Neural crest cell (in vitro differentiated cells): Measurements from ENCODE around the gene STIM1. TPM values are rescaled to one million over a fixed set of nuclear protein-coding genes. Genes with fewer than 3 reads are reported as not detected.
A peak's percentile ranks its signal among the peaks of the same experiment; 100 is the strongest.

Source experiments
- DNase-seq: peaks from one replicate; pipeline ENCODE4 v3.0.0; 2021; ENCODE audit warnings: low read depth, mixed read lengths, low spot score
- H3K27ac Mint-ChIP-seq: one replicate; pipeline ENCODE4 v1.8.0; 2021; ENCODE audit warnings: mild to moderate bottlenecking, mixed read lengths; ENCODE audit not compliant: unreplicated experiment
- H3K27me3 Mint-ChIP-seq: 2 replicates; pipeline ENCODE4 v1.8.0; 2021; ENCODE audit warnings: low read depth, mild to moderate bottlenecking, mixed read lengths
- H3K36me3 Mint-ChIP-seq: 2 replicates; pipeline ENCODE4 v1.8.0; 2021; ENCODE audit warnings: low read depth, mild to moderate bottlenecking, mixed read lengths
- H3K4me1 Mint-ChIP-seq: 2 replicates; pipeline ENCODE4 v1.8.0; 2021; ENCODE audit warnings: mixed read lengths
- H3K4me3 Mint-ChIP-seq: one replicate; pipeline ENCODE4 v1.8.0; 2021; ENCODE audit warnings: mild to moderate bottlenecking, mixed read lengths
- H3K9me3 Mint-ChIP-seq: 2 replicates; pipeline ENCODE4 v1.8.0; 2021; ENCODE audit warnings: mixed read lengths
- total RNA-seq: library from RNA; stranded (reverse); gene quantifications from 2 replicates; pipeline ENCODE4 v1.2.1, GENCODE V29; 2021
- TF ChIP-seq, protein P1 (sequence below): fragments of 200-600 bp; sonication (generic); conservative IDR thresholded peaks from 2 replicates; pipeline ENCODE4 v1.5.0; 2021; ENCODE audit warnings: antibody characterized with exemption, mild to moderate bottlenecking

STIM1 gene
- total RNA-seq, 1 donor from 2014 or later, result 24.4 TPM

GRCh38 chr11:4076774-4077173 is 221.3 kb downstream of the STIM1 start:
- H3K9me3 Mint-ChIP-seq, result no peaks in the 10 kb centered on the region
- H3K27ac Mint-ChIP-seq, result no peak overlapping the region
- H3K4me1 Mint-ChIP-seq, result no peaks in the 10 kb centered on the region
- no peak for DNase-seq
- TF ChIP-seq, protein P1, sequence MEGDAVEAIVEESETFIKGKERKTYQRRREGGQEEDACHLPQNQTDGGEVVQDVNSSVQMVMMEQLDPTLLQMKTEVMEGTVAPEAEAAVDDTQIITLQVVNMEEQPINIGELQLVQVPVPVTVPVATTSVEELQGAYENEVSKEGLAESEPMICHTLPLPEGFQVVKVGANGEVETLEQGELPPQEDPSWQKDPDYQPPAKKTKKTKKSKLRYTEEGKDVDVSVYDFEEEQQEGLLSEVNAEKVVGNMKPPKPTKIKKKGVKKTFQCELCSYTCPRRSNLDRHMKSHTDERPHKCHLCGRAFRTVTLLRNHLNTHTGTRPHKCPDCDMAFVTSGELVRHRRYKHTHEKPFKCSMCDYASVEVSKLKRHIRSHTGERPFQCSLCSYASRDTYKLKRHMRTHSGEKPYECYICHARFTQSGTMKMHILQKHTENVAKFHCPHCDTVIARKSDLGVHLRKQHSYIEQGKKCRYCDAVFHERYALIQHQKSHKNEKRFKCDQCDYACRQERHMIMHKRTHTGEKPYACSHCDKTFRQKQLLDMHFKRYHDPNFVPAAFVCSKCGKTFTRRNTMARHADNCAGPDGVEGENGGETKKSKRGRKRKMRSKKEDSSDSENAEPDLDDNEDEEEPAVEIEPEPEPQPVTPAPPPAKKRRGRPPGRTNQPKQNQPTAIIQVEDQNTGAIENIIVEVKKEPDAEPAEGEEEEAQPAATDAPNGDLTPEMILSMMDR, result no peak
- H3K36me3 Mint-ChIP-seq, result no peaks in the 10 kb centered on the region
- no peaks in the 10 kb centered on the region for H3K27me3 Mint-ChIP-seq
- no peak overlapping the region for H3K4me3 Mint-ChIP-seq

DNA sequence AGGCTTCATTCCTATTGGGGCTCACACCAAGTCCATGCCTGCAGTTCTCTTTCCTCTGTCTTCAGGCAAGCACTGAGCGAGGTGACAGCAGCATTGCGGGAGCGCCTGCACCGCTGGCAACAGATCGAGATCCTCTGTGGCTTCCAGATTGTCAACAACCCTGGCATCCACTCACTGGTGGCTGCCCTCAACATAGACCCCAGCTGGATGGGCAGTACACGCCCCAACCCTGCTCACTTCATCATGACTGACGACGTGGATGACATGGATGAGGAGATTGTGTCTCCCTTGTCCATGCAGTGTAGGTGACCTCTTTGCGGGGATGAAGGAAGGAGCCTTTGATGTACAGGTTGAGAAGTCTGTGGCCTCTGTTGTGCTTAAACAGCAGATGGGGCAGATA is 227.7 kb downstream of the STIM1 start:
- Mint-ChIP-seq H3K36me3 (peaks cover 2% of the 10 kb centered on the region), H3K4me3 (no peak overlapping the region), H3K27ac (peak overlapping the region; percentile 24)

DNA sequence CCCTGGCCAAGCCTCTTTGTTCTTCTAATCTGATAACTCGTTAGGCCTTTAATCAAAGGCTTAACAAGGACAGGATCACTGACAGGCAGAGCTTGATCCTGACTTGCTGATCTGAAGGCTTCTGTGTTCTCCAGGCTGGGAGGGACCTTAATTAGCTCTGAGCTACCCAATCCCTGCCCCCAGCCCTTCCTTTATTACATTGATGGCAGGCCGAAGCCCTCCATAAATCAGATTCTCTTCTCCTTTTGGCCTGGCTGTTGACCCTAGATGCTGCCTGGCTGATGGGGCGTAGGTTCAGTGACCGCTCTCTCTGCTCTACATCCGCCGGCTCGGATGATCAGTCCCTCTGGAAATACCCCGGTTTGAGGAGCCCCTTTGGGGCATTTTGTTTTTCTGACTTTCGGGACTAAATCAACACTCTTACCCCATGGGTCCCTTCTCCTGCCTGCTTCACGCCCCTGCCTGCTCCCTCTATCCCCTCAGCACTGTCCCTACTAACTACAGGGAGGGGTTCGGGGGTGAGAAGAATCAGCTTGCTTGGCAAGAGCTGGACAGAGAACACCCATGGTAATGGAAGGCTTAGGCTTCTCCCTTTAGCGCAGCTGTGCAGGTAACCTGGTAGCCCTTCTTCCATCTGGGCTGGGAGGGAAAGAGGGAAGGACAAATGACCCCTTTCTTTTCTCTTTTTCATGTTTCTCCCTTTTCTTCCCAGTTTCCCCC is 229.1 kb downstream of the STIM1 start:
- H3K36me3 Mint-ChIP-seq, result peaks cover 2% of the 10 kb centered on the region
- peaks cover 10% of the 10 kb centered on the region for H3K4me1 Mint-ChIP-seq
- peak overlapping the region; percentile 60 for H3K27ac Mint-ChIP-seq
- H3K27me3 Mint-ChIP-seq, result no peaks in the 10 kb centered on the region
- TF ChIP-seq, protein P1, result no peak
- no peak overlapping the region for H3K4me3 Mint-ChIP-seq
- no peak for DNase-seq
- no peaks in the 10 kb centered on the region for H3K9me3 Mint-ChIP-seq

More for the DNA sequence above, 227.7 kb downstream of the STIM1 start:
- TF ChIP-seq, protein P1, result no peak
- no peak for DNase-seq
- no peaks in the 10 kb centered on the region for H3K9me3 Mint-ChIP-seq
- H3K27me3 Mint-ChIP-seq, result no peaks in the 10 kb centered on the region
- peaks cover 10% of the 10 kb centered on the region for H3K4me1 Mint-ChIP-seq

DNA sequence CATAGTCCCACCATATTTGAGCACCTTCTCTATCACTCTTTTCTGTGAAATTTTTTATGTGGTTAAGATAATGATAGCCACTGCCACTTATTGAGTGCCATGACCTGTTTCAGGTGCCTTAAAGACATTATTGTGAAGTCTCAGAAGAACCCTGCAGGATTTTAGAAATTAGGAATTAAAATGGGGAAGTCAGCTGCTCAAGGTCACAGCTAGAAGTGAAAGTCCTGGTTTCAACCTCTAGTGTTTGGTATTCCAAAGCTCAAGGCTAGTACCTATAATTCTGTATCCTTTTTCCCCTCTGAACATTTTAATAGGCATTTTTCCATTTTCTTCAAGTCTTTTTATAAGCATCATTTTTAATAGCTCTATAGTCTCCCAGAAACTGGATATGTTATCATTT is 230.1 kb downstream of the STIM1 start:
- Mint-ChIP-seq H3K27ac (no peak overlapping the region), H3K9me3 (no peaks in the 10 kb centered on the region), H3K36me3 (peaks cover 2% of the 10 kb centered on the region), H3K27me3 (no peaks in the 10 kb centered on the region), H3K4me3 (no peak overlapping the region), H3K4me1 (peaks cover 10% of the 10 kb centered on the region)
- no peak for DNase-seq
- TF ChIP-seq, protein P1, result no peak

DNA sequence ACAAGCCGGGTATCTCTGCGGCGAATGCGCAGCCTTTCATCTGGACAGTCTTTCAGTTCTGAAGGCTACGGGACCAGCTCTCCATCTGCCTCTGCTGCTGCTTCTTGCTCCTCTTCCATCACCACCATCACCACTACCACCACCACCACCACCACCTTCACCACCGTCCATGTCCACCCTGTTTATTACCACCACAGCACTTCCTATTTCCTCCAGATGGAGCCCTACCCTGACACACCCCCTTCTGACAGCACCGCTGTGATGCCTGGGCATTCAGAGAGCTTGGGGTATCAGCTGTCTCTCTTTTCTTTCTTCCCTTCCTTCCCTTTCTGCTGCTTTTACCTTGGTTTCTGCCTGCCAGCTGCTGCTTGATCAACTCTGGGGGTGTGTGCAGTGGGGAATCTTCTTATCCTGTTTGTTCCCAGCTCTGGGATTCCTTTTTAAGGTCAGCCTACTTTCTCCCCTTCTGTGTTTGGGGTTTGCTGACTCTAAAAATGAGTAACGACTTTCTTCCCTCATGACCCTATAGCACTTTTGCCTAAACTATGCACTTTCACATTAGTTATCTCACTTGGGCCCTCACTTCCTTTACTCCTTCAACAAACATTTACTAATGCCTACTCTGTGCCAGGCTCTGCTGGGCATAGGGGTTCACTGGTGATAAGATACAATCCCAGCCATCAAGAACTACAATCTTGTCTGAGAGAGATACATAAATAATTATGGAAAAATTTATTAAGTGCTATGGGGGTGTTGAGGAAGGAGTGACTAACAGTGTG is 231.3 kb downstream of the STIM1 start:
- Mint-ChIP-seq H3K4me1 (peaks cover 10% of the 10 kb centered on the region), H3K36me3 (peaks cover 2% of the 10 kb centered on the region), H3K27me3 (no peaks in the 10 kb centered on the region), H3K27ac (no peak overlapping the region), H3K9me3 (no peaks in the 10 kb centered on the region), H3K4me3 (no peak overlapping the region)
- no peak for DNase-seq
- TF ChIP-seq, protein P1, result no peak
